Umbilical cord (tissue), 2 donors: ENCODE results near the gene CDKN2D. TPM values are rescaled to one million over a fixed set of nuclear protein-coding genes. Genes with fewer than 3 reads are reported as not detected.

Experiments used
- DNase-seq: peaks from one replicate; pipeline ENCODE4 v3.0.0-alpha.2; 2015; ENCODE audit warnings: low spot score
- total RNA-seq: library from RNA; depleted of rRNA; stranded (reverse); fragments of >200 nt; gene quantifications from one replicate; pipeline ENCODE4 v1.2.3, GENCODE V29; 2014; ENCODE audit warnings: low replicate concordance; ENCODE audit not compliant: insufficient read depth

The CDKN2D gene
- 13.5 TPM for total RNA-seq

- DNase-seq: peak; percentile 100
These were observed at the start of gene CDKN2D for GRCh38 chr19:10568826-10569651. Gene CDKN2D, minus strand, starts transcription at chr19:10568979. Its CDS starts 326 bp downstream, at chr19:10568653.

- peak; percentile 86 for DNase-seq
These were observed 48.8 kb upstream of the CDKN2D start for GRCh38 chr19:10617409-10618121.

GRCh38 chr19:10615429-10616023 is 46.7 kb upstream of the CDKN2D start:
- no peak for DNase-seq

GRCh38 chr19:10612499-10613119 is 43.8 kb upstream of the CDKN2D start:
- DNase-seq: peak; percentile 7

DNA sequence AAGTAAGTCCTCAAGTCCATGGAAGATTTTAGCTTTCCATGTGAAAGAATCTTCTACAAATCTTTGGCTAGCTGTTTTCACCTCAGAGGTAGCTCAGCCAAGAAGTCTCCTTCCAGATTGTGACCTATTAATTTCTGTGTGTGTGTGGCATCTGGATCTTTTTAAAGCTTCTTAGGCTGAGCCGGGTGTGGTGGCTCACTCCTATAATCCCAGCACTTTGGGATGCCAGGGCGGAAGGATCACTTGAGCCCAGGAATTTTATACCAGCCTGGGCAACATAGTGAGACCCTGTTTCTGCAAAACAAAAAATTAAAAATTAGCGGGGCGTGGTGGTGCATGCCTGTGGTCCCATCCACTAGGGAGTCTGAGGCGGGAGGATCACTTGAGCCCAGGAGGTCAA is 43.1 kb upstream of the CDKN2D start:
- DNase-seq: no peak

DNA sequence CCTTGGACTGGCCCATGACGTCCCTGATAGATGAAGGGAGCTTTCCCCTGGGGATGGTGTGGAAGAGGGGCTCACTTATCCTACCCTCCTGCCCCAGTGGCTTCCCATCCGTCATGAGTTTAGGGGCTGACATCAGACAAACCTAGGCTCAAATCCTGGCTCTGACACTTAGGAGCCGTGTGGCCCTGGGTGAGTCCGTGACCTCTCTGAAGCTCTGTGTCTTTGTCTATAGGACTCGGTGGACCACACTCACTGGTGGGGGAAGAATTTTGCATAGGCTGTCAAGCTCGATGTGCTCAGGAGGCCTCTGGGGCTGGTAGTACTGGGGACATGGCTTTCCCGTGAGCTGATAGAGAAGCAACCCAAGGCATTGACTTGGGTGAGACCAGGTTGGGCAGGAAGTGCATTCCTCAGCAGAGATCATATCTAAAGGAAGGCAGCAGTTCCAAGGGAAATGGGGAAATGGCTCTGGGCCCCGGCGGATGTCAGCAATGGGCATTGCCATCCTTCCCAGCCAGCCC is 35.7 kb upstream of the CDKN2D start:
- DNase-seq: peak; percentile 13

GRCh38 chr19:10603873-10604459 is 35.2 kb upstream of the CDKN2D start:
- peak; percentile 36 for DNase-seq

GRCh38 chr19:10603084-10603872 is 34.5 kb upstream of the CDKN2D start:
- DNase-seq: peak; percentile 46

DNA sequence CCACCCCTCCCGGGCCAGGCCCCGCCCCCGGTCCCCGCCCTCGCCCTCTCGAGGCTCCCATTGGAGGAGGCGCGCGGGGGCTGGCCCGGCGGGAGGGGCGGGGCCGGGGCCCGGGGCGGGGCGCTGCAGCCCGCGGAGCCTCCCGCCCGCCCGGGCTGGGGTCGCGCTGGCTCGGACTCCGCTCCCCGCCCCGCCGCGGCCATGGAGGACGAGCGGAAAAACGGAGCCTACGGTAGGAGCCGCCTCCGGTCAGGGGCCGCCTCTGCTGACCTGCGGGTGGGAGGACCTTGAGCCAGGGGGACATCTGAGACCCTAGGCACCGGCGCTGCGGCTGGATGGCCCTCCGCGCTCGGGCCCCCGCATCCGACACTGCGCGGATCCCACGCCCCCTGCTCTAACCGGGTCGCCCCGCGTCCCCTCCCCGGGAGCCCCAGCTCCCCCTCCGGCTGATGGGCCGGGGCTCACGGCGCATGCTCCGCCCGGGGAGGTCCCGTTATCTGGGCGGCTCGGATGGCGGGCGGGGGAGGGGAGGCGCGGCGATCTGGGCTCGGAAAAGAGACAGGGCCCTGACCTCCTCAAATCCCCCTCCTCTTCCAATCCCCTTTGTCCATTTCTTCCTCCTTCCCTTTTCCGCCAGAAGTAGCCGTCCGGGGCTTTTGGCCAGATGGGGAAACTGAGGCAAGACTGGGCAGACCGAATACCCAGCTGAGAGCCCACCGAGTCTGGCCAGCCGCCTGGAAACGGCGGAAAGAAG is 33.7 kb upstream of the CDKN2D start:
- DNase-seq: peak; percentile 78

- no peak for DNase-seq
These were observed 33.2 kb upstream of the CDKN2D start for GRCh38 chr19:10601999-10602329.

DNA sequence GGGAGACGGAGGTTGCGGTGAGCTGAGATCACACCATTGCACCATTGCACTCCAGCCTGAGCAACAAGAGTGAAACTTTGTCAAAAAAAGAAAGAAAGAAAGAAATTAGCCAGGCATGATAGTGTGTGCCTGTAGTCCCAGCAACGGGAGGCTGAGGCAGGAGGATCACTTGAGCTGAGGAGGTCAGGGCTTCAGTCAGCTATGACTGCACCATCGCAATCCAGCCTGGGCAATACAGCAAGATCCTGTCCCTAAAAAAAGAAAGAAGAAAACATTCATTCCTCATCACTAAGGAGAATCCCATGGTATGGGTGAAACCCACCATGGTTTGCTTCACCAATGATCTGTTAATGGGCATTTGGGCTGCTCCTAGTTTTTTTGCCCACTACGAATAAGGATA is 31.4 kb upstream of the CDKN2D start:
- DNase-seq: no peak

DNA sequence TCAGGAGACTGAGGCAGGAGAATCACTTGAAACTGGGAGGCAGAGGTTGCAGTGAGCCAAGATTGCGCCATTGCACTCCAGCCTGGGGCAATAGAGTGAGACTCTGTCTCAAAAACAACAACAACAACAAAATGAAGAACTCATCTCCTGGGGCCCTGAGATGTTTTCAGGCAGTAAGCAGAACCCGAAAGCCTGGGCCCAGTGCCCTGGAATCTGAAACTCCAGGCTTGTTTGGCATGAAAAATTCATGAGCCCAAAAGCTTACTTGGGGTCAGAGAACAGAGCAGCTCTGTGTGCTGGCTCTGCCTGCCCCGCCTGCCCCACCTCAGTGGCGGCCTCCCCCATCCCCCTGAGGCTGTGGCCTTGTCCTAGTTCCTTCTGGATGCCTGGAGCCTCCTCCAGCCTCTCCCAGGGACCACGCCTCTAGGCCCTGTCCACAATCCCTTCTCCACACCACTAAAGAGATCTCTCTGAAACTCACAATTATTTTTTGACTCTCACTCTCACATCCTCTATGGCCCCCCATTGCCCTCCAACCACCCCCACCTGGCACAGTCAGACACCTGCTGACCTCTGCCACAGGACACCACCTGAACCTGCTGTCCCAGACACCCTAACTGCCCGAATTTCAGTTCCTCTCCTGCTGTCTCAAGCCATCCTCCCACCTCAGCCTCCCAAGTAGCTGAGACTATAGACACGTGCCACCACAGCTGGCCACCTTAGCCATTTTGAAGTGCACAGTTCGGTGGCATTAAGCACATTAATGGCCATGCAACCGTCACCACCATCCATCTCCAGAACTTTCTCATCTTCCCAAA is 25.2 kb upstream of the CDKN2D start:
- DNase-seq: no peak

DNA sequence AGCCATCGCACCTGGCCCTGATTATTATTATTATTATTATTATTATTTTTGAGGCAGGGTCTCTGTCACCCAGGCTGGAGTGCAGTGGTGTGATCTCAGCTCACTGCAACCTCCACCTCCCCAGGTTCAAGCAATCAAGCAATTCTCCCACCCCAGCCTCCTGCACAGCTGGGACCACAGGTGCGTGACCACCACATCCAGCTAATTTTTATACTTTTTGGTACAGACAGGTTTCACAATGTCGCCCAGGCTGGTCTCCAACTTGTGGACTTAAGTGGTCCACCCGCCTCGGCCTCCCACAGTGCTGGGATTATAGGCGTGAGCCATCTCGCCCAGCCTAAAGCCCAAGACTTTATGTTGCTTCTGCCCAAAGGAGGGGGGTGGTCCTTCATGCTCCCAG is 24.4 kb upstream of the CDKN2D start:
- no peak for DNase-seq

- DNase-seq: no peak
These were observed 19.0 kb upstream of the CDKN2D start for GRCh38 chr19:10587839-10588150.

GRCh38 chr19:10587022-10587838 is 18.5 kb upstream of the CDKN2D start, which contains the start of gene AP1M2:
Gene AP1M2, minus strand, starts transcription at chr19:10587312. Its CDS starts 81 bp downstream, at chr19:10587231.
- DNase-seq: no peak

DNA sequence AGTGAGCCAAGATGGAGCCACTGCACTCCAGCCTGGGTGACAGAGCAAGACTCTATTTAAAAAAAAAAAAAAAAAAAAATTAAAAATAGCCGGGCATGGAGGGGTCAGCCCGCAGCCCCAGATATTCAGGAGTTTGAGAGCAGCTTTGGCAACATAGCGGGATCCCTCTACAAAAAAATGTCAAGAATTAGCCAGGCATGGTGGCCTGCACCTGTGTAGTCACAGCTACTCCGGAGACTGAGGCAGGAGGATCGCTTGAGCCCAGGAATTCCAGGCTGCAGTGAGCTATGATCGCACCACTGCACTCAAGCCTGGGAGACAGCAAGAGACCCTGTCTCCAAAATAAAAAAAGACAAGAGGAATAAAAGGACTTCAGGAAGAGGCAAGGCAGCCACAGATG is 17.6 kb upstream of the CDKN2D start:
- no peak for DNase-seq

GRCh38 chr19:10583036-10583776 is 14.4 kb upstream of the CDKN2D start:
- DNase-seq: no peak

- no peak for DNase-seq
These were observed 13.3 kb upstream of the CDKN2D start for GRCh38 chr19:10582091-10582490.
